ENCODE results near the gene SLC9A9.

- TF ChIP-seq CTCF (IDR thresholded peaks at IDR 0.05; ENCODE audit: low read depth, low read length) (no peak), EZH2phosphoT487 (IDR thresholded peaks at IDR 0.05; ENCODE audit: low read depth) (no peak)
Measured at GRCh38 chr3:143686638-143687197, 161.6 kb downstream of the SLC9A9 start.
